ENCODE data around the gene RHEB.
"Not testable (repeated sequence)": the region's sequence is repeated elsewhere in the genome, so short reads cannot be mapped to it uniquely, and the experiment has no call there.

The RHEB gene, protein sequence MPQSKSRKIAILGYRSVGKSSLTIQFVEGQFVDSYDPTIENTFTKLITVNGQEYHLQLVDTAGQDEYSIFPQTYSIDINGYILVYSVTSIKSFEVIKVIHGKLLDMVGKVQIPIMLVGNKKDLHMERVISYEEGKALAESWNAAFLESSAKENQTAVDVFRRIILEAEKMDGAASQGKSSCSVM

DNA sequence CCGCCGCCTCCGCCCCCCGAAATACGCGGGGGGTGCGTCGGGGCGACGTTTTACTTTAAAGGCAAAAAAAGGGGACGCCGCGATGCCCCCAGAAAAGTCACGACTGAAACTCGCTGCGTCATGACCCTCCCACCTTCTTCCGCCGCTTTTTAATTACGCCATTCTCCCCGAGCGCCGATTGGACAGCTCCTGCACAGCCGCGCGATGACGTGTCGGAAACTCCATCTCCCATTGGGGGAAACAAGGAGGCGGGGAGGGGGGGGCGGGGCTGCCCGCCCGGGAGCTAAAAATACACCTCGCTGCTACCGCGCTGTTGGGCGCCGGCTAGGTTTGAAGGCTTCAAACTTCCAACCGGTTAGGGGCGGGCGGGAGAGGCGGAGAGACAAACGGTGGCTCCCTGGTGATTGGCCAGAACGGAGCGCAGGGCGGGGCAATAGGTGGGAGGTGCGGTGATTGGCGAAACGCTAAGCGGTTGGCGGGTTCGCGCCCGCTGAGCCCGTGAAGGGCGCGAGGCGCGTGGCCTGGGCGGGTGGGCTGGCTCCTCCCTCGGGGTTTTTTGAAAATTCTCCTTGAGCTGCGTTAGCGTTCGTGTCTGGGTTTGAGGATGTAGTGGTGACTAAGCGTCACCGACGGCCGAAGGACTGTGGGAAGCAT, at the start of gene RHEB:
RHEB (minus strand) TSS at position 131 of the 654 bp plus-strand sequence. CDS start 384 bp downstream, outside the sequence.
- DNase-seq = peak; percentile 91

DNA sequence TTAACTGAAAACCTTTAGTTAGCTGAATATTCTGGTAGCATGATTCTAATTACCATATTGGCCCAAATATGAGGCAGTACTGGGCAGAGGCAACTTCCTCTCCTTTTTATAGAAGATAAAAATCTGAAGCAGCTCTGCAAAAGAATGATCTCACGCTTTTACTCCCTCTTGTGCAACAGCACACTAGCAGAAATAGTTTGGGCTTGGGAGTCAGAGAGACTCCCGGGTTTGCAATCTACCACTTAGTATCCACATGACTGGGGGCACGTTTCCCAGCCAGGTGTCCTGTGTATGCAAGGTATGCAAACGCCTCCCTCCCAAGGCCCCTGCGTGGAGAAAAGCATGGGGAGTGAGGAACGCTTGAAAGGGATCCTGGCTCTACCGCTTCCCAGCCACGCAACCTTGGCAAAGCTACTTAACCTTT, 47.2 kb upstream of the RHEB start:
- DNase-seq = no peak

GRCh38 chr7:151565541-151565940, 45.8 kb upstream of the RHEB start:
- DNase-seq = no peak

GRCh38 chr7:151560243-151560642, 40.5 kb upstream of the RHEB start:
- DNase-seq = no peak

- no peak for DNase-seq
These were observed 40.0 kb upstream of the RHEB start for GRCh38 chr7:151559557-151560183.

- no peak for DNase-seq
These were observed 38.9 kb upstream of the RHEB start for GRCh38 chr7:151558575-151558974.

GRCh38 chr7:151556592-151556991, 36.9 kb upstream of the RHEB start:
- no peak for DNase-seq

GRCh38 chr7:151553356-151553755, 33.7 kb upstream of the RHEB start:
- no peak for DNase-seq

DNA sequence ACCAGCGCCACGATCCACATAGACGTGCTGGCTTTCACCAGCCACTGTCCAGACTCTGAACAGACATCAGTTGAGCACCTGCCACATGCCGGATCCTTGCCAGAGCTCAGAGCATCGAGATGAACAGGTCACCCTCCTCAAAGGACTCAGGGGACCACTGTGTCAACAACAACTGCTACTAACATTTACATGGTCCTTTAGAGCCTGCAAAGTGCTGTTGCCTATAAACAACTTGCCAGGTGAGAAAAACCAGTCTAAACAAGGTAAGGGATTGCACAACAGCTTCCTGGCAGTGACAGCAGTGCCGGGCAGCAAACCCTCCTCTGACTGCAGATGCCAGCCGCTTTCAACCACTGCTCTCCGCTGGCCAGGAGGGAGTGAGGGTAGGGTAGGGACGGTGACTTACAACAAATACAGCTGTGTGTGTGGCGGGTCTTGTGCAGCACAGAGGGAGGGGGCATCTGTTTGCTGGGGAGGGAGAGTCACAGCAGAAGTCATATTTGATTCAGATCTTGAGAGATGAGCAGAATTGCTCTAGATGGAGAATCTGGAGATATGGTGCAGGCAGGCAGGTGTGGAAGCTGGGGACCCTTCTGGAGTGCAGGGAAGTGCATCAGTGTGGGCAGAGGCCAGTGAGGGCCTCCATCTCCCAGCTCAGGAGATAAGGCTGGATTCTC, 32.8 kb upstream of the RHEB start:
- no peak for DNase-seq

- DNase-seq = no peak
These were observed 32.1 kb upstream of the RHEB start for GRCh38 chr7:151551820-151552219.

DNA sequence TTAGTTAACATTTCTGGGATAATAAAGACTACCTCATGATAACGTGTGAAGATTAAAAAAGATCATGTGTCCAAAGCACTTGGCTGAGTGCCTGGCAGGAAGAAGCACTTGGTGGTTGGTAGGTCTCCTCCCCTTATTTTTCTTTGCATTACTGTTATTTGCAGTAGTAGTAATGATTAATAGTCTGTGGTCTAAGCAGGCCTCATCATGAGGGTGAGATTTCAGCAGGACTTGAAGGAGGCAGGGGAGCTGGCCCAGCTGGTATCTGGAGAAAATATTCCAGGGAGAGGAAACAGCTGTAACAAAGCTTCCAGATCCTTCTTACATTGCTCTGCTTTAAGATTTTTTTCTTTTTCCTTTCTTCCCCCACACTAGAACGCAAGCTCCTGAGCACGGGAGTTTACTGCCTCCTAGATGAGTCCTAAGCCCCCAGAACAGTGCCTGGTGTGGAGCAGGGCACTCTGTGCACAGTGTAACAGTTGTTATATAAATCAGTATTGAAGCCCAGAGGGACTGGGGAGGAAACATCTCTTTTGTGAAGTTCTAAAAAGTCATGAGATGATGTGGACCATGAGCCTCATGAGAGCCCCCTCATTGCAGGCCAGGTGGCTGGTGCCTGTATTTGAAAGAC, 31.1 kb upstream of the RHEB start:
- no peak for DNase-seq

- no peak for DNase-seq
These were observed 29.9 kb upstream of the RHEB start for GRCh38 chr7:151549644-151550043.

GRCh38 chr7:151549083-151549482, 29.4 kb upstream of the RHEB start:
- DNase-seq = no peak

DNA sequence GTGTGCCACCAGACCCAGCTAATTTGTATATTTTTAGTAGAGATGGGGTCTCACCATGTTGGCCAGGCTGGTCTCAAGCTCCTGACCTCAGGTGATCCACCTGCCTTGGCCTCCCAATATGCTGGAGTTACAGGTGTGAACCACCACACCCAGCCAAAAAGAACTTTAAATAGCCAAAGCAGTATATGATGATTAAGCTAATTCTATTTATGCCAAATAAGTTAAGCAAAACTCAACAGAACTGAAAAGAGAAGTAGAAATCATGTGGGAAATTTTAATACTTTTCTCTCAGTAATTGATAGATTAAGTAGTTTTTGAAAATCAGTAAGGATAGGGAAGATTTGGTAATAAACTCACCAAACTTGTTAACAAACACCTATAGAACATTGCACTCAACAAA, 24.5 kb upstream of the RHEB start:
- no peak for DNase-seq

DNA sequence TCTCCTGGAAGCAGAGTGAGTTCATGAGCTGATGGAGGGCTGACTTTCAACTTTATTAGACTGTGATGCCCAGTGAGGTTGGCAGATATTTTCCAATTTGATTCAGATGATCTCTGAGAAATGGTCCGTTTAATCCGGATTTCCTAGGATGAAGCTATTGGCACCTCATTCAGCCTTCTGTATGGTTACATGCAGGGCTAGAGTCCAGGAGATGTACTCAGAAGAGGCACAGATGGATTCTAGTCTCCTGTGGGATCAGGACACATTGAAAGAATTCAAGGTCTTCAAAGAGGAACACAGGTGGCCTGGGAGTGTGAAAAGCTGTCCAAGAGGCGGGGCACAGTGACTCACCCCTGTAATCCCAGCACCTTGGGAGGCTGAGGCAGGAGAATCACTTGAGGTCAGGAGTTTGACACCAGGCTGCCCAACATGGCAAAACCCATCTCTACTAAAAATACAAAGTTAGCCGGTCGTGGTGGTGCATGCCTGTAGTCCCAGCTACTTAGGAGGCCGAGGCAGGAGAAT, 23.0 kb upstream of the RHEB start:
- DNase-seq = no peak

GRCh38 chr7:151541709-151542499, 22.2 kb upstream of the RHEB start:
- DNase-seq = no peak

GRCh38 chr7:151540146-151540545, 20.5 kb upstream of the RHEB start:
- DNase-seq = no peak

DNA sequence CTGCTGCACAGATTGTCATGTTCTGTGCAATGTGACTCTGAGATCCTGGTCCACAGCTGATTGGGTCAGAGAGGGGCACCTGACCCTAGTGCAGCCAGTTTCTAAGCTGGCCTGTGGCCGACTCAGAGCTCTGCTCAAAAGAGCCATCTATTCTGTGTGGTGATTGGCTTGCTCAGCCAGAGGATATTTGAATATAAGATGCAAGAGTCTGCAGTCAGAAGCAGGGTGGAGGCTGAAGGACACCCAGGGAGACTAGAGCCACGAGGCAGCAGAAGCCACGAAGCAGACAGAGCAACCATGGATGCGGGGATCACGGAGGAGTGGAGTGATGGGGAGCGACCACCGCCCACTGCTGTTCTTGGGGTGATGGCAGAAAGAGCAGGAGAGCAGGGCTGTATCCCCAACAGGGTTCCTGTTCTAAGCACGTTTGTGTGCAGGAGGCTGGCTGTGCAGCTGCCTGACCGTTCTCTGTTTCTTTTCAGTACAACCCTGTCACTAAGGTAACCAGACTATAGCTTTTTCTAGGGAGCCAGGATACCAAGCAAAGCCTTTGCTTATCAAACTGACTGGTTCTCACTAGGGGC, 19.5 kb upstream of the RHEB start:
- DNase-seq = no peak

DNA sequence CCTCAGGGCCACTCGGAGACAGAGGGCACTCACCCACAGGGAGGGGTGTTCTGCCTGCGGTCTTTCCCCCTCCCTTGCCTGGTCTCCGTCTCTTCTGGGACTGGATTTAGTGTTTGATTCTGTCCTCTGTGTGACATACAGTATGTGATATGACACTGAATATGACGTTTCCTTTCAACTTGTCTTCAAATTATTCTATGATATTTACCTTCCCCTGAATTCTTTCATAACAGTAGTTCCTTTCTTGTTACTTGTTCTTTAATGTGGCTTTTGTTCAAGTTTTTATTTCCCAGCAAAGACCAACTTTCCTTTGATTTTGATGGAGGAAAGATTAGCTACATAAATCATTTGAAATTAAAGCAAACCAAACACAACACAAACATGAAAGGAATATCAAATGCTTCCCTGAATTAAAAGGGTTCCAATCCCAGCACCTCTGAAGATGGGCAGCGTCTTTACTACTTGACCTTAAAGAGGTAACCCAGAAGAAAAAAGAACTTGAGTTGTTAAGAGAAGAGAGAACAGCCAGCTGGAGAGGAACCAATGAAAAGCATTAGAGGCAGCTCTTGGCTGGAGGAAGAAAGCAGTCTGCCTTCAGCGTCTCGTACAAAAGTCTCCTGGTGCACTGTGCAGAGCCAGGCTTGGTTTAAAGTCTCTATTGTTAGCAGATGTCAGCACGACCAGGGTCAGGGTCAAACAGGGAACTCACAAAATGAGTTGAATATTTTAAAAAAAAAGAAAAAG, 18.3 kb upstream of the RHEB start:
- DNase-seq = no peak

- DNase-seq = not testable (repeated sequence)
These were observed 16.5 kb upstream of the RHEB start for GRCh38 chr7:151536178-151536577.

- DNase-seq = no peak
These were observed 10.1 kb upstream of the RHEB start for GRCh38 chr7:151529842-151530241.

All from KG1 (cell line).